Camera-type eye (tissue), 1 donor: Measurements from ENCODE around the gene TSSK2. TPM values are rescaled to one million over a fixed set of nuclear protein-coding genes. Genes with fewer than 3 reads are reported as not detected.

Source experiments
- total RNA-seq: library from RNA; depleted of rRNA; stranded (reverse); fragments of >200 nt; gene quantifications from one replicate; pipeline ENCODE4 v1.2.3, GENCODE V29; 2014

TSSK2 gene
- not detected for total RNA-seq

DNA sequence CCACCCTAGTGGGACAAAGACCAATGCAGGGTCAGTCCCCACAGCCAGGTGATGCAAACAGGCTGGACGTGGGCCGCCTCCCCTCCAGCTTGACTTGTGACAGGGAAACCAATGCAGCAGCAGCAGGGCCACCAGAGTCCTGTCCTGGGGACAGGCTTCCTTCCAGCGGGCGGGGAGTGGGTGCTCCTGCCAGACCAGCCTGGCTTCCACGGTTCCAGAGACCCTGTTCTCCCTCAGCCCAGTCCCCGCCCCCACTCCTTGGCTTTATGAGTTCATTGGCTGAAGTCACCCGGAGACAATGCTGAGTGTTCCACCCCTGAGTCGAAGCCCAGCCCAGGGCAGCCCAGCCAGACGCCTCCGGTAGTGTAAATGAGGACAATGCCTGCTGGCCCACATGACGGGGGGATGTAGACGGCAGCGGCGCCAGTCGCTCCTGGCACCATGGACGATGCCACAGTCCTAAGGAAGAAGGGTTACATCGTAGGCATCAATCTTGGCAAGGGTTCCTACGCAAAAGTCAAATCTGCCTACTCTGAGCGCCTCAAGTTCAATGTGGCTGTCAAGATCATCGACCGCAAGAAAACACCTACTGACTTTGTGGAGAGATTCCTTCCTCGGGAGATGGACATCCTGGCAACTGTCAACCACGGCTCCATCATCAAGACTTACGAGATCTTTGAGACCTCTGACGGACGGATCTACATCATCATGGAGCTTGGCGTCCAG, at the start of gene TSSK2:
TSS of gene TSSK2 (plus strand) at position 350 of the 726 bp plus-strand sequence. CDS start at position 442, 92 bp downstream.

GRCh38 chr22:19122143-19122751, 8.9 kb upstream of the TSSK2 start, which contains the start of gene DGCR2:
Gene DGCR2 (minus strand): TSS chr22:19122412. CDS start chr22:19122206, 206 bp downstream.

DNA sequence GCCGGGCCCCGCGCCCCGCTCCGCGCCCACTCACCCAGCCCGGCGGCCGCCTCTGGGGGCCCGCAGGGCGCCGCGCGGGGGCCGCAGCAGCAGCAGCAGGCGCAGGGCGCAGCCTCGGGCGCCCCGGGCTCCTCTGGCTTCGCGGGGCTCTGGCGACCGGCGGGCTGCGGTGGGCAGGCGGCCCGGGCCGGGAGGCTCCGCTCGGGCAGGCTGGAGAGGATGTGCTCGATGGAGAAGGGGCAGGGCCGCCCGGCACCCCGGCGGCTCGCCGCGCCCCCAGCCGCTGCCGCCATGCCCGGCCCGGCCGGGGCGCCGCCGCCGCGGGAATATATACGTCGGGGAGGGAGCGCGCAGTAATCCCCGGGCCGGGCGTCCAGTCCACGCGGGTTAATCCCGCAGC, 18.9 kb downstream of the TSSK2 start, which contains the start of gene GSC2:
TSS of gene GSC2 (minus strand) at position 302 of the 400 bp plus-strand sequence. CDS start at position 293, 9 bp downstream.

GRCh38 chr22:19178657-19179496, 47.8 kb downstream of the TSSK2 start, which contains the start of gene SLC25A1:
Gene SLC25A1 (minus strand): TSS chr22:19178736. CDS start chr22:19178673, 63 bp downstream.

Other genes with a start within 250 kb of the TSSK2 start
- gene DGCR6, start 225.0 kb upstream of the TSSK2 start, total RNA-seq: 7.1 TPM
- 14.6 TPM for gene PRODH, start 195.0 kb upstream of the TSSK2 start, total RNA-seq
- 105 TPM for gene DGCR2, start 8.9 kb upstream of the TSSK2 start, total RNA-seq
- gene ESS2, start 13.3 kb downstream of the TSSK2 start, total RNA-seq: 17.9 TPM
- 1.9 TPM for gene GSC2, start 19.0 kb downstream of the TSSK2 start, total RNA-seq
- 38.8 TPM for gene SLC25A1, start 47.4 kb downstream of the TSSK2 start, total RNA-seq
- gene CLTCL1, start 160.4 kb downstream of the TSSK2 start, total RNA-seq: 21.1 TPM